Spinal cord (tissue), 10 donors: ENCODE results near the gene EZR. TPM values are rescaled to one million over a fixed set of nuclear protein-coding genes. Genes with fewer than 3 reads are reported as not detected.

Experiments
- DNase-seq, 6 donors: peaks; one replicate each; pipeline versions ENCODE4 v3.0.0 to v3.0.0-alpha.2; 2013 to 2015; ENCODE audit warnings: low spot score in 6 of 6, low read depth in 4 of 6
- H3K27ac ChIP-seq: one replicate; pipeline ENCODE4 v1.5.1; 2013; ENCODE audit warnings: low read depth, low read length, control low read depth
- H3K27me3 ChIP-seq: one replicate; pipeline ENCODE4 v1.6.1; 2013; ENCODE audit warnings: low read length; ENCODE audit not compliant: control insufficient read depth, insufficient read depth
- H3K36me3 ChIP-seq: one replicate; pipeline ENCODE4 v1.6.1; 2013; ENCODE audit warnings: low read length; ENCODE audit not compliant: control insufficient read depth, insufficient read depth
- H3K4me1 ChIP-seq: one replicate; pipeline ENCODE4 v1.6.1; 2013; ENCODE audit warnings: low read length; ENCODE audit not compliant: control insufficient read depth, insufficient read depth
- H3K4me3 ChIP-seq: one replicate; pipeline ENCODE4 v1.5.1; 2013; ENCODE audit warnings: low read depth, low read length, control low read depth
- H3K9me3 ChIP-seq: one replicate; pipeline ENCODE4 v1.6.1; 2013; ENCODE audit warnings: low read length; ENCODE audit not compliant: control insufficient read depth, insufficient read depth
- WGBS: methylation state at CpG from one replicate; pipeline ENCODE4 v1.1.5; 2013; ENCODE audit warnings: missing lambda C conversion rate; ENCODE audit not compliant: insufficient coverage; 5-methylcytosine and 5-hydroxymethylcytosine counted together
- polyA plus RNA-seq, 2 donors: library from polyadenylated mRNA; unstranded; fragments of 120-200 nt; gene quantifications; one replicate each; pipeline ENCODE4 v1.2.1, GENCODE V29; 2013; ENCODE audit not compliant: insufficient read length in 2 of 2
- total RNA-seq, 2 donors: library from RNA; depleted of rRNA in 1 of 2; stranded (reverse); fragments of 120-200 nt in 1 of 2; fragments of >200 nt in 1 of 2; gene quantifications; one replicate each; pipeline versions ENCODE4 v1.2.3 to v1.2.4, GENCODE V29; 2013 to 2014
- donor health status: healthy.

The EZR gene
- total and polyA plus RNA-seq, 4 donors = 114 to 244 (median 177) TPM

DNA sequence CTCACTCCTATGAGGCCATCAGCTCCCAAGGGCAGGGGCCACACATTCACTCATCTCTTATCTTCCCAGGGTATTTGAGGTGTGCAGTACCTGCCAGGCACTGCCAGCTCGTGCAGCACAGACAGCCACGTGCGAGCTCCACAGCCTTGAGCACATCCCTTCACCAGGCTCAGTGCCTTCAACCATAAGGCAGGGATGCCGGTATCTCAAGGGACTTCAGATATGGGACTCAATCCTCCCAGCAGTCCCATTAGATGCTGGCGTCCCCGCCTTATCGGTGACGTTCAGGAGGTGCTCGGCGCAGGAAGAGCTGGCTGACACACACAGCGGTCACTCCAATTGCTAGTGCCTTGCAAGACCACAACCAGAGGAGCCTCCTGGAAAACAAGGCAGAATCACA lies 47.0 kb downstream of the EZR start:
- H3K4me3 ChIP-seq = no peak overlapping the region
- H3K27ac ChIP-seq = peak overlapping the region; percentile 83
- no peak for DNase-seq
- peaks cover 78% of the 10 kb centered on the region for H3K4me1 ChIP-seq
- H3K36me3 ChIP-seq = peaks cover 63% of the 10 kb centered on the region
- H3K27me3 ChIP-seq = no peaks in the 10 kb centered on the region
- 95% methylated on average over 11 of the region's 11 CpGs for WGBS
- H3K9me3 ChIP-seq = no peaks in the 10 kb centered on the region

DNA sequence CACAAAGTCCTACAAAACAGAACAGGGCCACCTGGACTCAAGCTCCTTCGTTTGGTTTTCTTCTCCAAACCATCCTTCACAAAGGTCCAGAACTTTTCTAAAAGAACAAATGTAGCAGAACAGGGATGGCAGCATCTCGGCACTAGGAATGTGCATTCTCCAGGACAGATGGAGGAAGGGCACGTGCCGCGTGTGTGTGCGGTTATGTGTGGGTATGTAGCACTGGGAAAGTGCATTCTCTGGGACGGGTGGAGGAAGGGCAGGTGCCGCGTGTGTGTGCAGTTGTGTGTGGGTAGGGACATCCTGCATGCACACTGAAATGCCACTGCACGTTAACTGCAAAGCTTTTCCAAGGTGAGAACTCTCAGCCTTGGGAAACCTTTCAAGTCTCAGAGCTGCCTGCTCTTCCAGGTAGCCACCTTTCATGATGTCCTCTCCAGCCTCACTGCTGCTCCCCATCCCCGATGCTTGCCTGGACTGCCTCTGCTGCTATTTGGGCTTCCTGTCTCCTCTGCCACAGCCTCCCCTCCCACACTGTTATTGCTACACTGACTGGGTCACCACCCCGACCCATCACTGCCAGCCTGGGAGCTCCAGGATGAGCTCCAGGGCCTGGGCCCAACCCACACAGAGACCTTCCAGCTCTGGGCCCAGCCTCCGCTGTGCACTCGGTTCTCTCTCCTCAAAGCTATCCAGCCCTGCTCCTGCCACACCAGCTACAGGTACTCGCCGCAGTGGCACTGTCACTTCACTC lies 47.6 kb downstream of the EZR start:
- H3K27ac ChIP-seq = peak overlapping the region; percentile 83
- H3K9me3 ChIP-seq = no peaks in the 10 kb centered on the region
- H3K27me3 ChIP-seq = no peaks in the 10 kb centered on the region
- H3K4me3 ChIP-seq = no peak overlapping the region
- peaks cover 65% of the 10 kb centered on the region for H3K36me3 ChIP-seq
- DNase-seq = no peak
- WGBS = 92% methylated on average over 16 of the region's 16 CpGs
- peaks cover 84% of the 10 kb centered on the region for H3K4me1 ChIP-seq

DNA sequence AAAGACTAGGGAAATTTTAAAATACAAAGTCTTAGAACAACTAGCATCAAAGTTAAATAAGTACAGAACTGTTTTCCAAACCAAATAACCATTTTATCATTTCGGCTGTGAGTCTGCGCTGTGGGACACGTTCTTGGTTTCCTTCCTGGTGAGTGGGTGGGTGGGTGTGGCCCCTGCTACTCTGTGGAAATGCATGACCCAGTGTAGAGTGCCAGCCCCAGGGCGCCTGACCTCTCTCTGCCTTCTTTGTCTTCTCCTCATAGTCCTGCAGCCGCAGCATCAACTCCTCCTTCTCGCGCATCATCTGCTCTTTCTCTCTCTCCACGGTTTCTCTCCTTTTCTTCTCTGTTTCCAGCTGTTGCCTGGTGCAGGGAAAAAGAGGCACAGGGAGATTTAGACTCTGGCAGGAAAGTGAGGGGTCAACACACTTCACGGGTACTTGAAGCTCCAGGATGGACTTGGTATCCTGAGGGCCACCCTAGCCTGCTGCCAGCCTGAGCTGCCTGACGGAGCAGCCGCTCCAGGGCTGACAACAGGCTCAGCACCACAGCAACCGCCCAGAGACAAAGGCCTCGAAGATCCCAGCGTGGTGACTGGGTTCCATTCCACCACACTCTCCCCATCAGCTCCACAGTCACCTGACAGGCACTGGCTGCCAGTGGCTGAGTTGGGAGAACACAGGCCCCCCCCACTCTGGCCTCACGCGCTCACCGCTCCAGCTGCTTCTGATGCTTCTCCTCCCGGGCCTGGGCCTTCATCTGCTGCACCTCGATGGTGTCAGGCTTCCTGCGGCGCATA lies 48.4 kb downstream of the EZR start:
- WGBS = 56% methylated on average over 13 of the region's 21 CpGs
- Histone ChIP-seq H3K27ac (peak overlapping the region; percentile 83), H3K9me3 (no peaks in the 10 kb centered on the region), H3K36me3 (peaks cover 63% of the 10 kb centered on the region), H3K4me3 (no peak overlapping the region), H3K4me1 (peaks cover 85% of the 10 kb centered on the region), H3K27me3 (no peaks in the 10 kb centered on the region)
- DNase-seq = peak in 1 of 6 donors; percentile 74

DNA sequence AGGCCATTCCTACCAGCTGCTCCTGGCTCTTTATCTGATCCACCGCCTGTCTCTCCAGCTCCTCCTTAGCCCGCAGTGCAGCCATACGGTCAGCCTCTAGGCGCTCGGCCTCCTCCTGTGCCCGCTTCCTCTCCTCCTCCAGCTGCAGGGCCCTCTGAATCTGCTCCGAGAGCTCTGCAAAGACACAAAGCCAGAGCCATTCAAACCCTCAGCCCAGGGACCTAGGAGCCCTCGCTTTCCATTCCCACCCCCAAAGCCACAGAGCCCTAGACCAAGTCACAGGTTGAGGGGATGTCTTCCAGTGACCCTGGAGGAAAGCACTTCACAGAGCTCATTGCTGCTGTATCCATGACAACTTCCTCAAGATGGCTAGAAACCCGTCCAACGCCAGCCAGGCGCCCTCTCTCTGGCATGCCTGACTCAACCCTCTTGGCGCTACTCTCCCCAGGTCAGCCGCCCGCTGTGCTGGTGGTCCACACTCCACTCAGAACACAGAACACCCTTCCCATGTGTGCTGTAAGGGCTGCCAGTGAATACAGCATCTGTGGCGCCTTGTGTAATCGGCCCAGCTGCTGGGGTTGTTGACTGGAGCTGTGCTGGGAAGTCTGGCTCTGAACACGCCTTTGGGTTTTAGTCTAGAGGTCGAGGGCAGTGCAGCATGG lies 49.3 kb downstream of the EZR start:
- DNase-seq = peak; percentile 57 to 91 (median 70)
- H3K27ac ChIP-seq = peak overlapping the region; percentile 83
- H3K36me3 ChIP-seq = peaks cover 71% of the 10 kb centered on the region
- H3K4me3 ChIP-seq = no peak overlapping the region
- WGBS = 34% methylated on average over 16 of the region's 18 CpGs
- H3K4me1 ChIP-seq = peaks cover 88% of the 10 kb centered on the region
- no peaks in the 10 kb centered on the region for H3K27me3 ChIP-seq
- H3K9me3 ChIP-seq = no peaks in the 10 kb centered on the region

DNA sequence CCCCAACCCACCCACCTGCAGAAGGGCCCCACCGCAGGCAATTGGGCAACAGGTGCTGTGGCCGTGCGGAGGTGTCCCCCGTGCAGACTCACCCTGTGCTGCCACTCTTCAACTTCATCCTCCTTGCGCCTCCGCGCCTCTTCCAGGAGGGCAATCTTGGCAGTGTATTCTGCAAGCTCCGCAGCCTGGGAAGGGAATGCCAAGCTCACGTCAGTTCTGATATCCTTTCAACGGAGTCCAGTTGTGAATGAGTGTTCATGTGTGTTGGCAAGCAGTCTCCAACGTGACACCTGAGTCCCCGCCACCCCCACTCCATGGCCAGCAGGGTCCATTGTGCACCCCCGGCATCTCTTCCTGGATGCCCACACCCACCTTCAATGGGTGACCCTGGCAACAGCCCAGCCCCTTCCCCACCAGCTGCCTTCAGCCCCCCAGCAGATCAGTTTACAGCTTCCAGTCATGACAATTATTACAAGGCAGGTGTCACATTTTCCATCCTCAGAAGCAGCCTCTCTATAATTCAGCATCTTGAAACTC lies 49.9 kb downstream of the EZR start:
- Histone ChIP-seq H3K36me3 (peaks cover 77% of the 10 kb centered on the region), H3K4me3 (no peak overlapping the region), H3K27me3 (no peaks in the 10 kb centered on the region), H3K27ac (peak overlapping the region; percentile 83), H3K4me1 (peaks cover 90% of the 10 kb centered on the region), H3K9me3 (no peaks in the 10 kb centered on the region)
- 46% methylated on average over 10 of the region's 13 CpGs for WGBS
- DNase-seq = peak in 2 of 6 donors; percentile 39 to 66

DNA sequence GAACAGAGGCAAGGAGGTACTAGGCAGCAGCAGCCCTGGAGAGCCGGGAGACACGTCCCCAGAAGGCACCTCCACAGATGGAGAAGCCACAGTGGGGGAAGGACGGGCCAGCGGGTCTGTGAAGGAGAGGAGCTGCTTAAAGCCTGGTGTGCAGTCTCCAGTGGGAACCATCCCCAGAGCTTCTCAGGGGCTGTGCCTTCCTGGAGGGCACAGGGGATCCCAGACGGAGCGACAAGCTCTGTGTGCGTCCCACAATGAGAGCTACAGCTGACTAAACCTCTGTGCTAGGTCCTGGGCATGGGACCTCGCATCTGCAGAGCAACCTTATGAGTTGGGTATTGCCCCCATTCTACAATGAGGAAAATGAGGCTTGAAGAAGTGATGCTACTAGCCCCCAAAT lies 50.7 kb downstream of the EZR start:
- no peak overlapping the region for H3K27ac ChIP-seq
- H3K4me1 ChIP-seq = peaks cover 90% of the 10 kb centered on the region
- H3K9me3 ChIP-seq = no peaks in the 10 kb centered on the region
- no peaks in the 10 kb centered on the region for H3K27me3 ChIP-seq
- no peak for DNase-seq
- H3K4me3 ChIP-seq = no peak overlapping the region
- WGBS = 79% methylated on average over 8 of the region's 8 CpGs
- H3K36me3 ChIP-seq = peaks cover 74% of the 10 kb centered on the region

DNA sequence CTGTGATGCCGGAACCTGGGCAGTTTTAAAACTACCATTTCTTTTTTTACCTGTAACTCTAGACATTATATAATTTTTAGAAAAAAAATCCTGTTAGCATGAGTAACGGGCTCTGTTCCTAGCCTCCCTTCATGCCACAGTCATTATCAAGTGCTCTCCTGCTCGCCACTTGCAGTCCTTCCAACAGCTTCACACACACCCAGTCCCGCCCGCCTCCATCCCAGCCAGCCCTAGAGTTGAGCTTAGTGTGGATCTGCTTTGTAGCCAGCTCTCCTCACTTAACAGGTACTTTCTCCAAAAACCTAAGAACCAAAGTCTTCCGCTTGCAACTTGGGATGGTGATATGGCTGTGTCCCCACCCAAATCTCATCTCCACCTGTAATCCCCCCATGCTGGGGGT lies 51.5 kb downstream of the EZR start:
- peaks cover 73% of the 10 kb centered on the region for H3K36me3 ChIP-seq
- H3K4me3 ChIP-seq = no peak overlapping the region
- no peak overlapping the region for H3K27ac ChIP-seq
- H3K4me1 ChIP-seq = peaks cover 88% of the 10 kb centered on the region
- no peaks in the 10 kb centered on the region for H3K9me3 ChIP-seq
- H3K27me3 ChIP-seq = no peaks in the 10 kb centered on the region
- WGBS = 60% methylated on average over 1 of the region's 6 CpGs
- DNase-seq = no peak

DNA sequence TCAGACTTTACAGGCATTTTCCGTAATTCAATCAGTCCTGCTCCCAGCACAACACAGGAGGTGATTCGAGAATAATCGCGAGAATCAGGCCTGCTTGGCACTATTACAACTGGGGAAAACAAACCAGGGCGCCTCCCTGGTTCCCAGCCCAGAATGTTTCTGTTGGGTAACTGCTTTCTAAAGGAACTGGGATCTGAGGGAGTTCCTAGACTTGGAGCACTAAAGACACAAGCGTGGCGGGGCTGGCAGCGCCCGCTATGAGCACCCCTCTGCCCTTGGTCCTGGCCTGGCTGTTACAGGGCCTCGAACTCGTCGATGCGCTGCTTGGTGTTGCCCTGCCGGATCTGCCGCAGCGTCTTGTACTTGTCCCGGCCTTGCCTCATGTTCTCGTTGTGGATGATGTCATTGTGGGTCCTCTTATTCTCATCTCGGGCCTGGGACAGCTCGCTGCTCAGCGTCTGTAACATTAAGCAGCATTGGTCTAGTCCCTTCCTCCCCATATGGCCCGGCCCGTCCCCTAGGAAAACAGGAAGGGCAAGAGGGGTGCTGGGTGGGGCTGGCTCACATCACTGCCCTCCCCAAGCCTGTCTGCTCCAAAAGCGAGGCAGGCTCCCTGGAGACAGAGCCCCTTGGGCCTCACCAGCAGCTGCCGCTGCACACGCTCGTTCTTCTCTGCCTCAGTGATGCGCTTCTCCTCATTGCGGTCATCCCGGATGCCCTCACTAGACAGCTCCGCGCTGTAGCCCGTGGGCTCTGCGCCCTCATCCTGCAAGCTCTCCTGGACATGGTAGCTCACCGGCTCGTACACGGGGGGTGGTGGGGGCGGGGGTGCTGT lies 52.3 kb downstream of the EZR start:
- Histone ChIP-seq H3K27ac (peak overlapping the region; percentile 10), H3K27me3 (no peaks in the 10 kb centered on the region), H3K4me3 (no peak overlapping the region), H3K36me3 (peaks cover 68% of the 10 kb centered on the region), H3K9me3 (no peaks in the 10 kb centered on the region), H3K4me1 (peaks cover 82% of the 10 kb centered on the region)
- peak in 1 of 6 donors; percentile 69 for DNase-seq
- 78% methylated on average over 33 of the region's 38 CpGs for WGBS
